GM13976 (cell line): ENCODE results near the gene CD82.
"Not testable (repeated sequence)": the region's sequence is repeated elsewhere in the genome, so short reads cannot be mapped to it uniquely, and the experiment has no call there.

Experiments
- DNase-seq: peaks from one replicate; pipeline ENCODE4 v3.0.0; 2012; ENCODE audit warnings: low spot score
- CTCF ChIP-seq: IDR thresholded peaks from 2 replicates; pipeline ENCODE4 v1.5.1; 2012; ENCODE audit warnings: borderline replicate concordance, mild to moderate bottlenecking; ENCODE audit not compliant: insufficient read depth; ENCODE audit errors: extremely low read depth, missing control alignments, control extremely low read depth
- in situ Hi-C: fragments of 300-500 bp; cut with MboI; formaldehyde crosslinking; loops from one replicate; pipeline ENCODE4 v1.12.0; 2022; ENCODE audit warnings: low sequenced_read_pairs, mixed read lengths, inconsistent platforms; ENCODE audit not compliant: unreplicated experiment

Gene CD82

GRCh38 chr11:44645827-44646226 lies 80.4 kb downstream of the CD82 start:
- TF ChIP-seq CTCF, result no peak
- in situ Hi-C loops, result no loop called here
- DNase-seq, result no peak

- in situ Hi-C loops, DNase-seq: not testable (repeated sequence)
These were observed 81.9 kb downstream of the CD82 start for GRCh38 chr11:44647255-44647955.

- no peak for TF ChIP-seq CTCF
- in situ Hi-C loops, result no loop called here
- DNase-seq, result no peak
These were observed 82.6 kb downstream of the CD82 start for GRCh38 chr11:44648109-44648508.

GRCh38 chr11:44651535-44652155 lies 86.2 kb downstream of the CD82 start:
- in situ Hi-C loops, result no loop called here
- TF ChIP-seq CTCF, result no peak
- DNase-seq, result no peak

GRCh38 chr11:44652901-44653644 lies 87.6 kb downstream of the CD82 start:
- no peak for DNase-seq
- no peak for TF ChIP-seq CTCF
- in situ Hi-C loops, result no loop called here

- no peak for TF ChIP-seq CTCF
- DNase-seq, result no peak
- in situ Hi-C loops, result no loop called here
These were observed 88.6 kb downstream of the CD82 start for GRCh38 chr11:44654057-44654456.

GRCh38 chr11:44654596-44654995 lies 89.1 kb downstream of the CD82 start:
- TF ChIP-seq CTCF, result no peak
- in situ Hi-C loops, result no loop called here
- DNase-seq, result peak; percentile 8
